ENCODE data around the gene FAM111A. TPM values are rescaled to one million over a fixed set of nuclear protein-coding genes. Genes with fewer than 3 reads are reported as not detected.

Gene FAM111A
- total RNA-seq, 1 experiment from 2014 or later = 20.1 TPM

DNA sequence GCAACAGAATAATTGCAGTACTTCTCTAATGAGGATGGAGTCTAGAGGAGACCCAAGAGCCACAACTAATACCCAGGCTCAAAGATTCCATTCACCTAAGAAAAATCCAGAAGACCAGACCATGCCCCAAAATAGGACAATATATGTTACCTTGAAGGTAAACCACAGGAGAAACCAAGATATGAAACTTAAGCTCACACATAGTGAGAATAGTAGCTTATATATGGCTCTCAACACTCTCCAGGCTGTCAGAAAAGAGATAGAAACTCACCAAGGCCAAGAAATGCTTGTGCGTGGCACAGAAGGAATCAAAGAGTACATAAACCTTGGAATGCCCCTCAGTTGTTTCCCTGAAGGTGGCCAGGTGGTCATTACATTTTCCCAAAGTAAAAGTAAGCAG is 9.1 kb downstream of the FAM111A start:
- Histone ChIP-seq H2BK20ac (ENCODE audit: low read depth, low read length, poor library complexity, severe bottlenecking) (no peak overlapping the region), H3K14ac (ENCODE audit: insufficient read depth, low read length) (no peak overlapping the region), H3K79me2 (ENCODE audit: insufficient read depth, low read length) (no peaks in the 10 kb centered on the region), H3K18ac (ENCODE audit: insufficient read length, low read depth, low read length) (no peak overlapping the region), H2BK120ac (ENCODE audit: low read depth, low read length, poor library complexity, severe bottlenecking) (no peak overlapping the region), H3K4me2 (ENCODE audit: insufficient read depth, insufficient read length, low read length) (no peak overlapping the region), H3K79me1 (ENCODE audit: insufficient read depth, low read depth, low read length, poor library complexity, severe bottlenecking) (no peaks in the 10 kb centered on the region), H3K9ac (ENCODE audit: extremely low read depth, insufficient read length, low read length) (no peak overlapping the region), H2BK5ac (ENCODE audit: insufficient read length, low read length) (no peak overlapping the region), H3K56ac (ENCODE audit: insufficient read length, low read depth, low read length) (no peak overlapping the region), H4K91ac (ENCODE audit: insufficient read length, low read depth, low read length) (no peak overlapping the region), H3K4me1 (ENCODE audit: insufficient read depth, low read length) (no peaks in the 10 kb centered on the region), H3T11ph (ENCODE audit: low read length) (no peak overlapping the region), H3K23me2 (ENCODE audit: insufficient read length, low read depth, low read length, poor library complexity, severe bottlenecking) (no peaks in the 10 kb centered on the region), H4K8ac (replicated peaks; ENCODE audit: insufficient read length, low read depth, low read length) (no peak overlapping the region), H3K9me3 (ENCODE audit: control insufficient read depth, low read depth, low read length) (no peaks in the 10 kb centered on the region), H2AK5ac (ENCODE audit: insufficient read length, low read length) (no peak overlapping the region), H4K5ac (ENCODE audit: insufficient read length, low read depth, low read length) (no peak overlapping the region), H3K4ac (ENCODE audit: low read depth, low read length) (no peak overlapping the region), H3K27me3 (ENCODE audit: insufficient read depth, low read length) (no peaks in the 10 kb centered on the region), H2BK12ac (ENCODE audit: insufficient read length, low read depth, low read length) (no peak overlapping the region), H2BK15ac (ENCODE audit: low read depth, low read length) (no peak overlapping the region), H4K20me1 (ENCODE audit: control insufficient read depth, insufficient read depth, insufficient read length) (no peaks in the 10 kb centered on the region), H3K27ac (ENCODE audit: insufficient read length, low read depth, low read length) (no peak overlapping the region), H3K23ac (ENCODE audit: insufficient read length, low read depth, low read length) (no peak overlapping the region), H2AFZ (ENCODE audit: low read length) (no peak overlapping the region)
- Mint-ChIP-seq H3K27ac (no peak overlapping the region), H3K9me3 (no peaks in the 10 kb centered on the region), H3K4me3 (no peak overlapping the region), H3K27me3 (ENCODE audit: low read depth) (no peaks in the 10 kb centered on the region), H3K4me1 (no peaks in the 10 kb centered on the region), H3K36me3 (ENCODE audit: insufficient read depth in 1 of 3, low read depth in 3 of 3) (peaks cover 8 to 28% (median 27%) of the 10 kb centered on the region in 3 experiments; a peak in 6 of 7 replicates)
- TF ChIP-seq, protein P1, sequence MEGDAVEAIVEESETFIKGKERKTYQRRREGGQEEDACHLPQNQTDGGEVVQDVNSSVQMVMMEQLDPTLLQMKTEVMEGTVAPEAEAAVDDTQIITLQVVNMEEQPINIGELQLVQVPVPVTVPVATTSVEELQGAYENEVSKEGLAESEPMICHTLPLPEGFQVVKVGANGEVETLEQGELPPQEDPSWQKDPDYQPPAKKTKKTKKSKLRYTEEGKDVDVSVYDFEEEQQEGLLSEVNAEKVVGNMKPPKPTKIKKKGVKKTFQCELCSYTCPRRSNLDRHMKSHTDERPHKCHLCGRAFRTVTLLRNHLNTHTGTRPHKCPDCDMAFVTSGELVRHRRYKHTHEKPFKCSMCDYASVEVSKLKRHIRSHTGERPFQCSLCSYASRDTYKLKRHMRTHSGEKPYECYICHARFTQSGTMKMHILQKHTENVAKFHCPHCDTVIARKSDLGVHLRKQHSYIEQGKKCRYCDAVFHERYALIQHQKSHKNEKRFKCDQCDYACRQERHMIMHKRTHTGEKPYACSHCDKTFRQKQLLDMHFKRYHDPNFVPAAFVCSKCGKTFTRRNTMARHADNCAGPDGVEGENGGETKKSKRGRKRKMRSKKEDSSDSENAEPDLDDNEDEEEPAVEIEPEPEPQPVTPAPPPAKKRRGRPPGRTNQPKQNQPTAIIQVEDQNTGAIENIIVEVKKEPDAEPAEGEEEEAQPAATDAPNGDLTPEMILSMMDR (conservative IDR thresholded peaks at IDR 0.05) = no peak
- no CpG with 5 or more reads among the region's 1 CpG for WGBS (ENCODE audit: extremely low coverage, insufficient read length, low lambda C conversion rate)
- DNase-seq = no peak
